ENCODE measurements around the gene DBI.

Gene DBI

GRCh38 chr2:119366649-119367471 lies at the start of gene DBI, which contains the start of gene C2orf76:
TSS of gene DBI (plus strand) at chr2:119366977. CDS start at chr2:119367052, 75 bp downstream.
TSS of gene C2orf76 (minus strand) at chr2:119366834. CDS start at chr2:119339959, 26,875 bp downstream.
- ATAC-seq (ENCODE audit: low read depth) (peak; percentile 98), DNase-seq (ENCODE audit: low spot score) (peak; percentile 95)
- Histone ChIP-seq H3K36me3 (ENCODE audit: low read depth) (peaks cover 34% of the 10 kb centered on the region), H3K4me3 (ENCODE audit: severe bottlenecking) (peak within 1 kb of the TSS; percentile 65), H3K9me3 (ENCODE audit: severe bottlenecking) (no peaks in the 10 kb centered on the region), H3K27me3 (ENCODE audit: insufficient read depth, poor library complexity, severe bottlenecking) (no peaks in the 10 kb centered on the region), H3K4me1 (ENCODE audit: insufficient read depth, poor library complexity, severe bottlenecking) (peaks cover 5% of the 10 kb centered on the region), H3K27ac (ENCODE audit: poor library complexity, severe bottlenecking) (peak within 1 kb of the TSS; percentile 42)
- TF ChIP-seq CTCF (IDR thresholded peaks at IDR 0.05; ENCODE audit: poor library complexity, severe bottlenecking) = no peak

- Histone ChIP-seq H3K9me3 (ENCODE audit: severe bottlenecking) (no peaks in the 10 kb centered on the region), H3K36me3 (ENCODE audit: low read depth) (no peaks in the 10 kb centered on the region), H3K4me1 (ENCODE audit: insufficient read depth, poor library complexity, severe bottlenecking) (no peaks in the 10 kb centered on the region), H3K4me3 (ENCODE audit: severe bottlenecking) (no peak overlapping the region), H3K27me3 (ENCODE audit: insufficient read depth, poor library complexity, severe bottlenecking) (no peaks in the 10 kb centered on the region), H3K27ac (ENCODE audit: poor library complexity, severe bottlenecking) (no peak overlapping the region)
- DNase-seq (ENCODE audit: low spot score) = no peak
- no peak for ATAC-seq (ENCODE audit: low read depth)
- no peak for TF ChIP-seq CTCF (IDR thresholded peaks at IDR 0.05; ENCODE audit: poor library complexity, severe bottlenecking)
Measured at GRCh38 chr2:119317554-119317953, 49.2 kb upstream of the DBI start.

- DNase-seq (ENCODE audit: low spot score) (no peak), ATAC-seq (ENCODE audit: low read depth) (no peak)
- no peak for TF ChIP-seq CTCF (IDR thresholded peaks at IDR 0.05; ENCODE audit: poor library complexity, severe bottlenecking)
- no peak overlapping the region for H3K27ac ChIP-seq (ENCODE audit: poor library complexity, severe bottlenecking)
- no peaks in the 10 kb centered on the region for H3K36me3 ChIP-seq (ENCODE audit: low read depth)
- H3K27me3 ChIP-seq (ENCODE audit: insufficient read depth, poor library complexity, severe bottlenecking) = no peaks in the 10 kb centered on the region
- peaks cover 2% of the 10 kb centered on the region for H3K4me1 ChIP-seq (ENCODE audit: insufficient read depth, poor library complexity, severe bottlenecking)
- H3K9me3 ChIP-seq (ENCODE audit: severe bottlenecking) = no peaks in the 10 kb centered on the region
- no peak overlapping the region for H3K4me3 ChIP-seq (ENCODE audit: severe bottlenecking)
Measured at GRCh38 chr2:119319593-119319992, 47.2 kb upstream of the DBI start.

- H3K27me3 ChIP-seq (ENCODE audit: insufficient read depth, poor library complexity, severe bottlenecking) = no peaks in the 10 kb centered on the region
- H3K36me3 ChIP-seq (ENCODE audit: low read depth) = no peaks in the 10 kb centered on the region
- no peak overlapping the region for H3K27ac ChIP-seq (ENCODE audit: poor library complexity, severe bottlenecking)
- DNase-seq (ENCODE audit: low spot score) = no peak
- H3K4me3 ChIP-seq (ENCODE audit: severe bottlenecking) = no peak overlapping the region
- ATAC-seq (ENCODE audit: low read depth) = 0 out of 3 replicates have a peak, but pooled peaks have one; percentile 36
- H3K9me3 ChIP-seq (ENCODE audit: severe bottlenecking) = no peaks in the 10 kb centered on the region
- TF ChIP-seq CTCF (IDR thresholded peaks at IDR 0.05; ENCODE audit: poor library complexity, severe bottlenecking) = no peak
- peaks cover 2% of the 10 kb centered on the region for H3K4me1 ChIP-seq (ENCODE audit: insufficient read depth, poor library complexity, severe bottlenecking)
Measured at GRCh38 chr2:119323459-119323858, 43.3 kb upstream of the DBI start.
